Measurements from ENCODE around the gene IGFL4.

DNA sequence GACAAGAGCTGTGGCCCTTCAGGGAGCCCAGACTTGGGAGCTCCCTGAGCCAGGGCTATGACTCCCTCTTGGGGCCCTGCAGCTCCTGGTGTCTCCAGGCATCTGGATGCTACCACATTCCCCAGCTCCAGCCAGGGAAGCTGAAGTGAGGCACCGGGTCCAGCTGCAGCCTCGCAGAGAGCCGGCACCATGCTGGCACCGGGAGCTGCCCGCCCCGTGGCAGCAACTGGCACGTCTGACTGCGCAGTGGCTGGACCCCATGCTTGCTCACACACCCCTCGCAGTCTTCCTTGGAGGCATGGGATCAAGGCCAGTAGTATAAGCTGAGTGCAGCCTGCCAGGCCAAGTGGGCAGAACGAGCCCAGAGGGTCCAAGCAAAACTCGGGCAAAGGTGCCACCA is 7.4 kb downstream of the IGFL4 start:
- TF ChIP-seq EZH2 (IDR thresholded peaks at IDR 0.05; ENCODE audit: insufficient read depth, low read length): no peak
- TF ChIP-seq, protein P1, sequence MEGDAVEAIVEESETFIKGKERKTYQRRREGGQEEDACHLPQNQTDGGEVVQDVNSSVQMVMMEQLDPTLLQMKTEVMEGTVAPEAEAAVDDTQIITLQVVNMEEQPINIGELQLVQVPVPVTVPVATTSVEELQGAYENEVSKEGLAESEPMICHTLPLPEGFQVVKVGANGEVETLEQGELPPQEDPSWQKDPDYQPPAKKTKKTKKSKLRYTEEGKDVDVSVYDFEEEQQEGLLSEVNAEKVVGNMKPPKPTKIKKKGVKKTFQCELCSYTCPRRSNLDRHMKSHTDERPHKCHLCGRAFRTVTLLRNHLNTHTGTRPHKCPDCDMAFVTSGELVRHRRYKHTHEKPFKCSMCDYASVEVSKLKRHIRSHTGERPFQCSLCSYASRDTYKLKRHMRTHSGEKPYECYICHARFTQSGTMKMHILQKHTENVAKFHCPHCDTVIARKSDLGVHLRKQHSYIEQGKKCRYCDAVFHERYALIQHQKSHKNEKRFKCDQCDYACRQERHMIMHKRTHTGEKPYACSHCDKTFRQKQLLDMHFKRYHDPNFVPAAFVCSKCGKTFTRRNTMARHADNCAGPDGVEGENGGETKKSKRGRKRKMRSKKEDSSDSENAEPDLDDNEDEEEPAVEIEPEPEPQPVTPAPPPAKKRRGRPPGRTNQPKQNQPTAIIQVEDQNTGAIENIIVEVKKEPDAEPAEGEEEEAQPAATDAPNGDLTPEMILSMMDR (IDR thresholded peaks at IDR 0.05; ENCODE audit: insufficient read depth, low read depth, low read length): no peak

Measured in astrocyte (in vitro differentiated cells and primary cell).